Psoas muscle (tissue), 8 donors: ENCODE results near the gene KLHL34. TPM values are rescaled to one million over a fixed set of nuclear protein-coding genes. Genes with fewer than 3 reads are reported as not detected.

Experiments
- ATAC-seq, 4 donors: fragments of 200-7000 bp; cut with Tn5 transposase; one replicate each; pipeline ENCODE4 v1.9.1; 2020; ENCODE audit warnings: moderate library complexity in 3 of 4, mild to moderate bottlenecking in 2 of 4
- DNase-seq, 2 donors: peaks; one replicate each; pipeline ENCODE4 v3.0.0-alpha.2; 2020
- H3K27ac ChIP-seq: fragments of 200-600 bp; one replicate; pipeline ENCODE4 v1.8.0; 2022
- H3K27me3 ChIP-seq, 3 donors: fragments of 200-600 bp in 1 of 3; one replicate each; pipeline versions ENCODE4 v1.6.1 to v1.8.0; 2013 to 2022; ENCODE audit warnings: low read length in 2 of 3, mild to moderate bottlenecking in 2 of 3, moderate library complexity in 1 of 3; ENCODE audit not compliant: insufficient read depth in 3 of 3
- H3K36me3 ChIP-seq, 2 donors: fragments of 200-600 bp in 1 of 2; one replicate each; pipeline versions ENCODE4 v1.6.1 to v1.8.0; 2013 to 2022; ENCODE audit warnings: low read depth in 1 of 2, mild to moderate bottlenecking in 1 of 2, moderate library complexity in 1 of 2; ENCODE audit not compliant: insufficient read depth in 1 of 2
- H3K4me1 ChIP-seq: fragments of 200-600 bp; one replicate; pipeline ENCODE4 v1.8.0; 2022
- H3K4me3 ChIP-seq: fragments of 200-600 bp; one replicate; pipeline ENCODE4 v1.8.0; 2022; ENCODE audit warnings: mild to moderate bottlenecking
- H3K9me3 ChIP-seq: fragments of 200-600 bp; one replicate; pipeline ENCODE4 v1.8.0; 2022
- CTCF ChIP-seq: fragments of 200-600 bp; IDR thresholded peaks from one replicate; pipeline ENCODE4 v1.8.0; 2022; ENCODE audit warnings: antibody characterized with exemption
- WGBS, 3 donors: extraction: QIAGEN DNeasy Blood & Tissue Kit; methylation state at CpG; one replicate each; pipeline versions ENCODE4 v1.1.6 to v1.1.7; 2013; 5-methylcytosine and 5-hydroxymethylcytosine counted together
- intact Hi-C, 2 donors: fragments of 100-400 bp; cut with DNase I; formaldehyde crosslinking; loops; one replicate each; pipeline versions ENCODE4 v1.11.0 to v1.14.2; 2022
- polyA plus RNA-seq, 3 donors: library from polyadenylated mRNA; stranded (reverse); fragments of 200-250 nt; gene quantifications; one replicate each; pipeline ENCODE4 v1.2.3, GENCODE V29; 2013
- total RNA-seq, 4 donors: library from RNA; stranded (reverse); fragmentation: NEBNext Ultra II Directional in 2 of 4; extraction: Animal tissue kit (Norgen Biotek cat#: 25700) in 2 of 4; gene quantifications; one replicate each; pipeline versions ENCODE4 v1.2.1 to v1.2.4, GENCODE V29; 2021 to 2023
- donor health status: healthy with polysubstance abuse.
- donor health status: DM: no; HTN: no; CAD: no; lungs with moderate emphysema.
- donor health status: Bipolar disorder and iron deficiency.
- donor health status: healthy.
- donor health status: DM: yes; HTN: yes; CAD: no.
- donor health status: DM: no; HTN: no; CAD: no.
- donor health status: DM: no; HTN: no; CAD: no.
- donor health status: DM: yes; HTN: yes; CAD: no.

The KLHL34 gene
- total and polyA plus RNA-seq, 7 donors, result 0.99 to 29.6 (median 14.4) TPM

- intact Hi-C loops, result no loop called here
- TF ChIP-seq CTCF, result no peak
- H3K36me3 ChIP-seq, result no peaks in the 10 kb centered on the region
- peak overlapping the region; percentile 94 for H3K27ac ChIP-seq
- no peaks in the 10 kb centered on the region for H3K4me1 ChIP-seq
- DNase-seq (no peak), ATAC-seq (no peak)
- peak overlapping the region; percentile 65 for H3K4me3 ChIP-seq
- H3K27me3 ChIP-seq, result no peaks in the 10 kb centered on the region
- no peaks in the 10 kb centered on the region for H3K9me3 ChIP-seq
- WGBS, 3 donors, result 19 to 42% (median 40%) methylated on average over 3 of the region's 3 CpGs
Observed at GRCh38 chrX:21659320-21659719, 1.2 kb upstream of the KLHL34 start.

DNA sequence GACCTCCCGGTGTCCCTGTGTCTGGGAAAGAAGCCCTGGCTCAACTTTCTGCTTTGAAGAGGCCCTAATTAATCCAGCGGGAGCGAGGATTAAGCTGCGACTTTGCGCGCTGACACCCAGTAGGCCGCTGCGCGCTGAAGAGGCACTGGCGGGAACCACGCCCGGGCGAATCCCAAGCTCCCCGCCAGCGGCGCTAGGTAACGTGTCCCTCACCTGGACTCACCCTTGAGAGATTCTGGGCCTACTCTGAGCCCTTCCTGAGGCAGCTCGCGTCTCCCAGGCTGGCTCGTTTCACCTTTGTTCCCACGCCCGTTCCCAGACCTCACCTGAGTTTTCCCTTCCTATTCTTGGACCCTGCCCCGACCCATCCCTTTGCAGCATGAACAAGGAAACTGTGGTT lies 616 bp upstream of the KLHL34 start:
- no peaks in the 10 kb centered on the region for H3K27me3 ChIP-seq
- H3K27ac ChIP-seq, result peak overlapping the region; percentile 94
- intact Hi-C loops, result no loop called here

GRCh38 chrX:21657318-21658151 lies 595 bp downstream of the KLHL34 start:
- Histone ChIP-seq H3K9me3 (no peaks in the 10 kb centered on the region), H3K36me3 (no peaks in the 10 kb centered on the region), H3K27me3 (no peaks in the 10 kb centered on the region), H3K4me1 (no peaks in the 10 kb centered on the region), H3K4me3 (peak overlapping the region; percentile 65), H3K27ac (peak overlapping the region; percentile 94)
- 39 to 57% (median 44%) methylated on average over 36 to 57 of the region's 57 CpGs for WGBS, 3 donors
- DNase-seq, result peak; percentile 10 to 66
- ATAC-seq, result peak; percentile 14 to 47 (median 29)
- no peak for TF ChIP-seq CTCF
- intact Hi-C loops, result no loop called here

More for the DNA sequence above, 616 bp upstream of the KLHL34 start:
- peak overlapping the region; percentile 65 for H3K4me3 ChIP-seq
- H3K4me1 ChIP-seq, result no peaks in the 10 kb centered on the region
- no peaks in the 10 kb centered on the region for H3K36me3 ChIP-seq
- no peak for TF ChIP-seq CTCF
- DNase-seq (peak; percentile 27 to 72), ATAC-seq (peak; percentile 65 to 72 (median 68))
- WGBS, 3 donors, result 2 to 34% (median 4%) methylated on average over 11 to 23 of the region's 23 CpGs
- H3K9me3 ChIP-seq, result no peaks in the 10 kb centered on the region

DNA sequence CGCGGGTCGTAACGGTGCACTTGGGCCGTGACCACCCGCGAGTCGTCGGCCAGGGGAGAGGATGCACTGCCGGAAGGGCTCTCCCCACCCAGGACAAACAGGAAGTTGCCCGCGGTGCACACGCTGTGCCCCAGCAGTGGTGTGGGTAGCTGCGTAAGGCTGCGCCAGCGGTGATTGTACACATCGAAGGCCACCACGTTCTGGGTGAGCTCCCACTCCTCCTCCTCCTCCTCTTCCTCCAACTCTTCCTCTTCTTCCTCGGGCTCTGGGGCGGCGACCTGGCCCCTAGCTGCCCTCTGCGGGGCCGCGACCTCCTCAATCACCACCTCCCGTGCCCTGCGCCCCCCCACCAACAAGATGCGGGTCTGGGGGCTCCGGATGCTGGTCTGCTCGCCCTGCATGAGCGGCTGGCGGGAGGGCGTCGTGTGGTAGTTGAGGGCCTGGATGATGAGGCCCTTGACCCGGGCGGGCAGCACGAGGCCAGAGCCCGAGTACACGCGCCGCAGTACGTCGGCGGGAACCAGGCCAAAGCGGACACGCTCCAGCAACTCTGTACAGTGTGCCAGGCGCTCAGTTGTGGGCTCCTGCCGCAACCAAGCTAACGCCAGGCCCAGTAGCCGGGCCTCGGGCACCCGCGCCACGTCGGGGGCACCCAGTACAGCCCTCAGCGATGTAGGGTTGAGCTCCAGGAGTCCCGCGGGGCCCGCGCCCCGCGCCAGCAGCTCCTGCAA lies 1.4 kb downstream of the KLHL34 start:
- H3K4me1 ChIP-seq, result no peaks in the 10 kb centered on the region
- ATAC-seq, result no peak
- peak overlapping the region; percentile 65 for H3K4me3 ChIP-seq
- intact Hi-C loops, result no loop called here
- WGBS, 3 donors, result 62 to 79% (median 70%) methylated on average over 29 to 61 of the region's 61 CpGs
- H3K27ac ChIP-seq, result peak overlapping the region; percentile 94
- no peak for TF ChIP-seq CTCF
- DNase-seq, result peak in 1 of 2 donors; percentile 49
- H3K36me3 ChIP-seq, result no peaks in the 10 kb centered on the region
- H3K27me3 ChIP-seq, result no peaks in the 10 kb centered on the region
- H3K9me3 ChIP-seq, result no peaks in the 10 kb centered on the region
